ENCODE results near the gene CHST1. TPM values are rescaled to one million over a fixed set of nuclear protein-coding genes. Genes with fewer than 3 reads are reported as not detected.

CHST1 gene
- total RNA-seq, 1 donor from 2014 or later = 1.1 TPM

GRCh38 chr11:45653277-45653676, 12.1 kb downstream of the CHST1 start:
- H3K4me1 Mint-ChIP-seq = peaks cover 22% of the 10 kb centered on the region
- no peak for TF ChIP-seq CTCF (conservative IDR thresholded peaks at IDR 0.05)
- no peaks in the 10 kb centered on the region for H3K27me3 Mint-ChIP-seq (ENCODE audit: low read depth)
- H3K27ac Mint-ChIP-seq (ENCODE audit: unreplicated experiment) = no peak overlapping the region
- no peaks in the 10 kb centered on the region for H3K9me3 Mint-ChIP-seq
- no peaks in the 10 kb centered on the region for H3K36me3 Mint-ChIP-seq (ENCODE audit: low read depth)
- no peak overlapping the region for H3K4me3 Mint-ChIP-seq
- no peak for DNase-seq (ENCODE audit: low read depth, low spot score)

- H3K4me1 Mint-ChIP-seq = peaks cover 17% of the 10 kb centered on the region
- TF ChIP-seq CTCF (conservative IDR thresholded peaks at IDR 0.05) = no peak
- H3K27me3 Mint-ChIP-seq (ENCODE audit: low read depth) = no peaks in the 10 kb centered on the region
- H3K4me3 Mint-ChIP-seq = no peak overlapping the region
- DNase-seq (ENCODE audit: low read depth, low spot score) = no peak
- no peaks in the 10 kb centered on the region for H3K9me3 Mint-ChIP-seq
- no peaks in the 10 kb centered on the region for H3K36me3 Mint-ChIP-seq (ENCODE audit: low read depth)
- no peak overlapping the region for H3K27ac Mint-ChIP-seq (ENCODE audit: unreplicated experiment)
Observed at GRCh38 chr11:45652781-45653180, 12.6 kb downstream of the CHST1 start.

GRCh38 chr11:45651841-45652749, 13.3 kb downstream of the CHST1 start:
- no peak for DNase-seq (ENCODE audit: low read depth, low spot score)
- Mint-ChIP-seq H3K27ac (ENCODE audit: unreplicated experiment) (no peak overlapping the region), H3K36me3 (ENCODE audit: low read depth) (no peaks in the 10 kb centered on the region), H3K4me3 (no peak overlapping the region), H3K9me3 (no peaks in the 10 kb centered on the region), H3K4me1 (peaks cover 17% of the 10 kb centered on the region), H3K27me3 (ENCODE audit: low read depth) (no peaks in the 10 kb centered on the region)
- no peak for TF ChIP-seq CTCF (conservative IDR thresholded peaks at IDR 0.05)

- no peak for DNase-seq (ENCODE audit: low read depth, low spot score)
- H3K4me1 Mint-ChIP-seq = peaks cover 20% of the 10 kb centered on the region
- no peak for TF ChIP-seq CTCF (conservative IDR thresholded peaks at IDR 0.05)
- H3K27ac Mint-ChIP-seq (ENCODE audit: unreplicated experiment) = no peak overlapping the region
- peaks cover 2% of the 10 kb centered on the region for H3K9me3 Mint-ChIP-seq
- no peak overlapping the region for H3K4me3 Mint-ChIP-seq
- H3K27me3 Mint-ChIP-seq (ENCODE audit: low read depth) = no peaks in the 10 kb centered on the region
- H3K36me3 Mint-ChIP-seq (ENCODE audit: low read depth) = no peaks in the 10 kb centered on the region
Observed at GRCh38 chr11:45651156-45651555, 14.3 kb downstream of the CHST1 start.

- H3K27ac Mint-ChIP-seq (ENCODE audit: unreplicated experiment) = peak overlapping the region; percentile 81
- DNase-seq (ENCODE audit: low read depth, low spot score) = no peak
- H3K4me3 Mint-ChIP-seq = no peak overlapping the region
- H3K27me3 Mint-ChIP-seq (ENCODE audit: low read depth) = no peaks in the 10 kb centered on the region
- peaks cover 2% of the 10 kb centered on the region for H3K9me3 Mint-ChIP-seq
- H3K4me1 Mint-ChIP-seq = peaks cover 19% of the 10 kb centered on the region
- no peaks in the 10 kb centered on the region for H3K36me3 Mint-ChIP-seq (ENCODE audit: low read depth)
- TF ChIP-seq CTCF (conservative IDR thresholded peaks at IDR 0.05) = no peak
Observed at GRCh38 chr11:45650166-45651095, 15.0 kb downstream of the CHST1 start.

Data from neural crest cell (in vitro differentiated cells).